ENCODE measurements around the gene HMCN2. TPM values are rescaled to one million over a fixed set of nuclear protein-coding genes. Genes with fewer than 3 reads are reported as not detected.

HMCN2 gene
- total and polyA plus RNA-seq, 2 experiments from 2014 or later: 0.50 to 0.54 TPM

- DNase-seq (ENCODE audit: low spot score): no peak
- no peak overlapping the region for H3K4me2 ChIP-seq
- no peak overlapping the region for H3K4me3 ChIP-seq
- H4K20me1 ChIP-seq (ENCODE audit: insufficient read depth, poor library complexity, severe bottlenecking): no peaks in the 10 kb centered on the region
- no peaks in the 10 kb centered on the region for H3K9me2 ChIP-seq (replicated peaks; ENCODE audit: insufficient read depth)
- no peak overlapping the region for H2AFZ ChIP-seq
- no peaks in the 10 kb centered on the region for H3K79me2 ChIP-seq
- 93% methylated on average over 13 of the region's 14 CpGs for WGBS (ENCODE audit: low lambda C conversion rate, missing lambda C conversion rate)
- H3K36me3 ChIP-seq (replicated peaks; ENCODE audit: insufficient read depth, low read depth): no peaks in the 10 kb centered on the region
- no peaks in the 10 kb centered on the region for H3K9me3 ChIP-seq (ENCODE audit: low read depth)
- peaks cover 8% of the 10 kb centered on the region for H3K27me3 ChIP-seq
- H3K27ac ChIP-seq: no peak overlapping the region
- TF ChIP-seq EZH2 (IDR thresholded peaks at IDR 0.05; ENCODE audit: borderline replicate concordance): no peak
- TF ChIP-seq CTCF (IDR thresholded peaks at IDR 0.05; ENCODE audit: poor library complexity): no peak
- TF ChIP-seq EZH2phosphoT487 (IDR thresholded peaks at IDR 0.05; ENCODE audit: low read depth, severe bottlenecking, unreplicated experiment): no peak
- H3K4me1 ChIP-seq (ENCODE audit: insufficient read depth): peaks cover 14% of the 10 kb centered on the region
These were observed 65.5 kb downstream of the HMCN2 start for GRCh38 chr9:130331061-130331460.

- no peak overlapping the region for H3K4me2 ChIP-seq
- WGBS (ENCODE audit: low lambda C conversion rate, missing lambda C conversion rate): 57% methylated on average over 13 of the region's 13 CpGs
- no peaks in the 10 kb centered on the region for H3K9me2 ChIP-seq (replicated peaks; ENCODE audit: insufficient read depth)
- no peaks in the 10 kb centered on the region for H4K20me1 ChIP-seq (ENCODE audit: insufficient read depth, poor library complexity, severe bottlenecking)
- no peak overlapping the region for H2AFZ ChIP-seq
- peaks cover 8% of the 10 kb centered on the region for H3K27me3 ChIP-seq
- H3K79me2 ChIP-seq: no peaks in the 10 kb centered on the region
- no peaks in the 10 kb centered on the region for H3K9me3 ChIP-seq (ENCODE audit: low read depth)
- no peak for TF ChIP-seq CTCF (IDR thresholded peaks at IDR 0.05; ENCODE audit: poor library complexity)
- no peak for TF ChIP-seq EZH2phosphoT487 (IDR thresholded peaks at IDR 0.05; ENCODE audit: low read depth, severe bottlenecking, unreplicated experiment)
- no peak for TF ChIP-seq EZH2 (IDR thresholded peaks at IDR 0.05; ENCODE audit: borderline replicate concordance)
- peaks cover 14% of the 10 kb centered on the region for H3K4me1 ChIP-seq (ENCODE audit: insufficient read depth)
- H3K27ac ChIP-seq: no peak overlapping the region
- DNase-seq (ENCODE audit: low spot score): peak; percentile 47
- no peaks in the 10 kb centered on the region for H3K36me3 ChIP-seq (replicated peaks; ENCODE audit: insufficient read depth, low read depth)
- no peak overlapping the region for H3K4me3 ChIP-seq
These were observed 66.0 kb downstream of the HMCN2 start for GRCh38 chr9:130331573-130331972.

- TF ChIP-seq CTCF (IDR thresholded peaks at IDR 0.05; ENCODE audit: poor library complexity): no peak
- no peak for TF ChIP-seq EZH2 (IDR thresholded peaks at IDR 0.05; ENCODE audit: borderline replicate concordance)
- no peak for TF ChIP-seq EZH2phosphoT487 (IDR thresholded peaks at IDR 0.05; ENCODE audit: low read depth, severe bottlenecking, unreplicated experiment)
- DNase-seq (ENCODE audit: low spot score): no peak
- Histone ChIP-seq H3K4me3 (no peak overlapping the region), H3K4me1 (ENCODE audit: insufficient read depth) (peaks cover 13% of the 10 kb centered on the region), H3K9me2 (replicated peaks; ENCODE audit: insufficient read depth) (no peaks in the 10 kb centered on the region), H4K20me1 (ENCODE audit: insufficient read depth, poor library complexity, severe bottlenecking) (no peaks in the 10 kb centered on the region), H3K4me2 (no peak overlapping the region), H3K27ac (no peak overlapping the region), H3K9me3 (ENCODE audit: low read depth) (no peaks in the 10 kb centered on the region), H3K27me3 (peaks cover 8% of the 10 kb centered on the region), H2AFZ (no peak overlapping the region), H3K36me3 (replicated peaks; ENCODE audit: insufficient read depth, low read depth) (no peaks in the 10 kb centered on the region), H3K79me2 (no peaks in the 10 kb centered on the region)
- WGBS (ENCODE audit: low lambda C conversion rate, missing lambda C conversion rate): 90% methylated on average over 26 of the region's 26 CpGs
These were observed 66.9 kb downstream of the HMCN2 start for GRCh38 chr9:130332384-130332926.

Data from hepatocyte (in vitro differentiated cells).